ENCODE measurements around the gene GDE1.

Gene GDE1

GRCh38 chr16:19521471-19522396, at the start of gene GDE1:
Gene GDE1 (minus strand): TSS chr16:19522098. CDS start chr16:19521964, 134 bp downstream.
- TF ChIP-seq CTCF (IDR thresholded peaks at IDR 0.05; ENCODE audit: control insufficient read depth, insufficient read depth, low read depth, low read length, missing control alignments), result peak; percentile 32
- H3K4me3 ChIP-seq (ENCODE audit: control insufficient read depth, low read depth, low read length), result peak within 1 kb of the TSS; percentile 86
- peak; percentile 46 for DNase-seq (ENCODE audit: low read depth)

GRCh38 chr16:19567560-19567959, 45.7 kb upstream of the GDE1 start:
- TF ChIP-seq CTCF (IDR thresholded peaks at IDR 0.05; ENCODE audit: control insufficient read depth, insufficient read depth, low read depth, low read length, missing control alignments), result no peak
- H3K4me3 ChIP-seq (ENCODE audit: control insufficient read depth, low read depth, low read length), result no peak overlapping the region
- DNase-seq (ENCODE audit: low read depth), result no peak

GRCh38 chr16:19566362-19566761, 44.5 kb upstream of the GDE1 start:
- no peak overlapping the region for H3K4me3 ChIP-seq (ENCODE audit: control insufficient read depth, low read depth, low read length)
- no peak for DNase-seq (ENCODE audit: low read depth)
- no peak for TF ChIP-seq CTCF (IDR thresholded peaks at IDR 0.05; ENCODE audit: control insufficient read depth, insufficient read depth, low read depth, low read length, missing control alignments)

- no peak overlapping the region for H3K4me3 ChIP-seq (ENCODE audit: control insufficient read depth, low read depth, low read length)
- TF ChIP-seq CTCF (IDR thresholded peaks at IDR 0.05; ENCODE audit: control insufficient read depth, insufficient read depth, low read depth, low read length, missing control alignments), result no peak
- no peak for DNase-seq (ENCODE audit: low read depth)
Observed at GRCh38 chr16:19563377-19563776, 41.5 kb upstream of the GDE1 start.

GRCh38 chr16:19560078-19560477, 38.2 kb upstream of the GDE1 start:
- no peak for DNase-seq (ENCODE audit: low read depth)
- TF ChIP-seq CTCF (IDR thresholded peaks at IDR 0.05; ENCODE audit: control insufficient read depth, insufficient read depth, low read depth, low read length, missing control alignments), result no peak
- no peak overlapping the region for H3K4me3 ChIP-seq (ENCODE audit: control insufficient read depth, low read depth, low read length)

- peak; percentile 58 for TF ChIP-seq CTCF (IDR thresholded peaks at IDR 0.05; ENCODE audit: control insufficient read depth, insufficient read depth, low read depth, low read length, missing control alignments)
- no peak overlapping the region for H3K4me3 ChIP-seq (ENCODE audit: control insufficient read depth, low read depth, low read length)
- DNase-seq (ENCODE audit: low read depth), result peak; percentile 34
Observed at GRCh38 chr16:19559242-19559910, 37.5 kb upstream of the GDE1 start.

Measured in AG09309 (cell line).